ENCODE measurements around the gene BCKDHB.

Gene BCKDHB

GRCh38 chr6:80336911-80337310, 230.4 kb downstream of the BCKDHB start:
- no peak for DNase-seq

- DNase-seq = no peak
These were observed 231.8 kb downstream of the BCKDHB start for GRCh38 chr6:80338201-80338836.

- DNase-seq = no peak
These were observed 232.9 kb downstream of the BCKDHB start for GRCh38 chr6:80339421-80339820.

- DNase-seq = no peak
These were observed 233.8 kb downstream of the BCKDHB start for GRCh38 chr6:80340280-80340679.

GRCh38 chr6:80340686-80341085, 234.2 kb downstream of the BCKDHB start:
- no peak for DNase-seq

- no peak for DNase-seq
These were observed 234.9 kb downstream of the BCKDHB start for GRCh38 chr6:80341330-80341729.

- no peak for DNase-seq
These were observed 237.0 kb downstream of the BCKDHB start for GRCh38 chr6:80343511-80343910.

GRCh38 chr6:80347101-80347500, 240.6 kb downstream of the BCKDHB start:
- no peak for DNase-seq

GRCh38 chr6:80348263-80348662, 241.8 kb downstream of the BCKDHB start:
- DNase-seq = no peak

- DNase-seq = no peak
These were observed 249.5 kb downstream of the BCKDHB start for GRCh38 chr6:80356000-80356399.

- DNase-seq = no peak
These were observed 250.1 kb downstream of the BCKDHB start for GRCh38 chr6:80356545-80356944.

GRCh38 chr6:80357081-80357480, 250.6 kb downstream of the BCKDHB start:
- DNase-seq = no peak

- no peak for DNase-seq
These were observed 251.2 kb downstream of the BCKDHB start for GRCh38 chr6:80357674-80358073.

- no peak for DNase-seq
These were observed 257.1 kb downstream of the BCKDHB start for GRCh38 chr6:80363501-80364122.

- no peak for DNase-seq
These were observed 257.7 kb downstream of the BCKDHB start for GRCh38 chr6:80364149-80364548.

GRCh38 chr6:80366051-80366450, 259.6 kb downstream of the BCKDHB start:
- no peak for DNase-seq

GRCh38 chr6:80366714-80367113, 260.2 kb downstream of the BCKDHB start:
- DNase-seq = no peak

- DNase-seq = no peak
These were observed 269.9 kb downstream of the BCKDHB start for GRCh38 chr6:80376411-80376810.

GRCh38 chr6:80380566-80380965, 274.1 kb downstream of the BCKDHB start:
- no peak for DNase-seq

GRCh38 chr6:80382811-80383210, 276.3 kb downstream of the BCKDHB start:
- no peak for DNase-seq

GRCh38 chr6:80388507-80388906, 282.0 kb downstream of the BCKDHB start:
- DNase-seq = no peak

Measured in amniotic stem cell (primary cell).